Activated naive CD8-positive, alpha-beta T cell (primary cell): ENCODE data around the gene TMCC2.
"Not testable (repeated sequence)": the region's sequence is repeated elsewhere in the genome, so short reads cannot be mapped to it uniquely, and the experiment has no call there.

Experiments
- H3K27ac Mint-ChIP-seq: one replicate; pipeline ENCODE4 v1.8.0; 2021; ENCODE audit warnings: mixed read lengths
- H3K27me3 Mint-ChIP-seq: one replicate; pipeline ENCODE4 v1.8.0; 2021; ENCODE audit warnings: mixed read lengths
- H3K36me3 Mint-ChIP-seq: one replicate; pipeline ENCODE4 v1.8.0; 2021; ENCODE audit warnings: mixed read lengths
- H3K4me1 Mint-ChIP-seq: one replicate; pipeline ENCODE4 v1.8.0; 2021; ENCODE audit warnings: low read depth, mixed read lengths
- H3K4me3 Mint-ChIP-seq: one replicate; pipeline ENCODE4 v1.8.0; 2021; ENCODE audit warnings: mild to moderate bottlenecking, mixed read lengths
- H3K9me3 Mint-ChIP-seq: one replicate; pipeline ENCODE4 v1.8.0; 2021; ENCODE audit warnings: low read depth, mixed read lengths

Gene TMCC2, protein sequence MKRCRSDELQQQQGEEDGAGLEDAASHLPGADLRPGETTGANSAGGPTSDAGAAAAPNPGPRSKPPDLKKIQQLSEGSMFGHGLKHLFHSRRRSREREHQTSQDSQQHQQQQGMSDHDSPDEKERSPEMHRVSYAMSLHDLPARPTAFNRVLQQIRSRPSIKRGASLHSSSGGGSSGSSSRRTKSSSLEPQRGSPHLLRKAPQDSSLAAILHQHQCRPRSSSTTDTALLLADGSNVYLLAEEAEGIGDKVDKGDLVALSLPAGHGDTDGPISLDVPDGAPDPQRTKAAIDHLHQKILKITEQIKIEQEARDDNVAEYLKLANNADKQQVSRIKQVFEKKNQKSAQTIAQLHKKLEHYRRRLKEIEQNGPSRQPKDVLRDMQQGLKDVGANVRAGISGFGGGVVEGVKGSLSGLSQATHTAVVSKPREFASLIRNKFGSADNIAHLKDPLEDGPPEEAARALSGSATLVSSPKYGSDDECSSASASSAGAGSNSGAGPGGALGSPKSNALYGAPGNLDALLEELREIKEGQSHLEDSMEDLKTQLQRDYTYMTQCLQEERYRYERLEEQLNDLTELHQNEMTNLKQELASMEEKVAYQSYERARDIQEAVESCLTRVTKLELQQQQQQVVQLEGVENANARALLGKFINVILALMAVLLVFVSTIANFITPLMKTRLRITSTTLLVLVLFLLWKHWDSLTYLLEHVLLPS

DNA sequence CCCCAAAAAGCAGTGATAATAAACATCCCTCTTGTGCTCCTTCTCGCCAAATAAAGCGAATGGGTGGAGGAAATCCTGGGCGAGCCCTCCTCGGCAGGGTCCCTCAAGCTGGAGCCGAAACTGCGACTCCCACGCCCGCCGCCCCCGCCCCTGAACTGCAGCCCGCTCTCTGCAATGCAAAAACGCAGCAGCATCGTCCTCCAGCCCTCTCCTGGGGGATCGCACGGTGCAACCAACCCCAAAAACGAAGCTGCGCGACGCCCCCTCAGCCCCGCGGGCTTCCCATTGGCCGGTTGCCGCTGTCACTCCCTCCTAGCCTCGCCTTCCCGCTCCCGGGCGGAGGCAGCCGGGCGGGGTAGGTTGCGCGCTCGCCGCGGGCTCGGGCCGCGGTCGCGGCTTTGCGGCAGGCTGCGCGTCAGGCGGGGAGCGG is at the start of gene TMCC2:
Gene TMCC2 (plus strand): TSS at position 363 of the 430 bp plus-strand sequence. CDS start 619 bp downstream, outside the sequence.
- peak within 1 kb of the TSS; percentile 97 for H3K4me3 Mint-ChIP-seq
- peak within 1 kb of the TSS; percentile 81 for H3K27ac Mint-ChIP-seq
- peaks cover 21% of the 10 kb centered on the region for H3K4me1 Mint-ChIP-seq

DNA sequence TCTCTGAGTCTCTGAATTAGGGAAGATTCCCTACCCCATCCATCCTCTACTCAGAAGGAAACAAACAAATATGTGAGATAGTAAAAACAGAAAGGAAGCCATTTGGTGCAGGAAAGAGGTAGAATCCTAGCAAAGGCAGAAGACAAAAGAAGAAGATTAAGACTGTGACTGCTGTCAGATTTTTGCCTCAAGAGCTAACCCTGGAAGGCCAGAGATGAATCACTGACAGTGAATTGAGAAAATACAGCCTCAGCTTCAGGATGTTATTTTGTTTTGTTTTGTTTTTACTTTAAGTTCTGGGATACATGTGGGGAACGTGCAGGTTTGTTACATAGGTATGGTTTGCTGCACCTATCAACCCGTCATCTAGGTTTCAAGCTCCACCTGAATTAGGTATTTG is 47.9 kb upstream of the TMCC2 start:
- Mint-ChIP-seq H3K27ac (no peak overlapping the region), H3K4me3 (no peak overlapping the region), H3K36me3 (peaks cover 2% of the 10 kb centered on the region), H3K4me1 (peaks cover 22% of the 10 kb centered on the region), H3K9me3 (no peaks in the 10 kb centered on the region), H3K27me3 (no peaks in the 10 kb centered on the region)

More for the DNA sequence above, at the start of gene TMCC2:
- no peaks in the 10 kb centered on the region for H3K9me3 Mint-ChIP-seq
- no peaks in the 10 kb centered on the region for H3K36me3 Mint-ChIP-seq
- peaks cover 1% of the 10 kb centered on the region for H3K27me3 Mint-ChIP-seq

DNA sequence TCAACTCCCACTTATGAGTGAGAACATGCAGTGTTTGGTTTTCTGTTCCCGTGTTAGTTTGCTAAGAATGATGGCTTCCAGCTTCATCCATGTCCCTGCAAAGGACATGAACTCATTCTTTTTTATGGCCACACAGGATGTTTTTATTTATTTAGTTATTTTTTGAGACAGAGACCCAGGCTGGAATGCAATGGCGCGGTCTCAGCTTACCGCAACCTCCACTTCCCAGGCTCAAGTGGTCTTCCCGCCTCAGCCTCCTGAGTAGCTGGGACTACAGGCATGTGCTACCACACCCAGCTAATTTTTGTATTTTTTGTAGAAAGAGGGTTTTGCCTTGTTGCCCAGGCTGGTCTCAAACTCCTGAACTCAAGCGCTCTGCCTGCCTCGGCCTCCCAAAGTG is 47.4 kb upstream of the TMCC2 start:
- not testable (repeated sequence) for H3K27ac Mint-ChIP-seq, H3K36me3 Mint-ChIP-seq, H3K27me3 Mint-ChIP-seq, H3K4me3 Mint-ChIP-seq, H3K9me3 Mint-ChIP-seq
- H3K4me1 Mint-ChIP-seq: peaks cover 23% of the 10 kb centered on the region

DNA sequence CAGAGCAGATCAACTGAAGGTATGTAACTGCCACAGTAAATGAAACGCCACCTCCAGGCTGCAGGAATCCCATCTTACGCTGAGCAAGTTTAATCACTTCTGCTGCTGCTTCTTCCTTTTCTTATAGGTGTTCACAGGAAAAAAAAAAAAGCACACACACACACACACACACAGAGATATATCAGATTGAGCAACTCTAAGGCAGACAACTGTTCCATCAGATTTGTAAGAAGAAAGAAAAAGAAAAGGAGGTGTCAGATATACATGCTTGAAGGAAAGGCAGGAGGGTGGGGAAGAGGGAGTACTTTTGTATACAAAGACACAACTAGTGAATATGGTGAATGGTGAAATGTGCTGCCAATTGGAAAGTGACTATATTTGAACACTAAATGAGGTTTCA is 44.8 kb upstream of the TMCC2 start:
- no peaks in the 10 kb centered on the region for H3K27me3 Mint-ChIP-seq
- H3K4me1 Mint-ChIP-seq: peaks cover 47% of the 10 kb centered on the region
- H3K9me3 Mint-ChIP-seq: no peaks in the 10 kb centered on the region
- peaks cover 12% of the 10 kb centered on the region for H3K36me3 Mint-ChIP-seq
- H3K4me3 Mint-ChIP-seq: no peak overlapping the region
- no peak overlapping the region for H3K27ac Mint-ChIP-seq

DNA sequence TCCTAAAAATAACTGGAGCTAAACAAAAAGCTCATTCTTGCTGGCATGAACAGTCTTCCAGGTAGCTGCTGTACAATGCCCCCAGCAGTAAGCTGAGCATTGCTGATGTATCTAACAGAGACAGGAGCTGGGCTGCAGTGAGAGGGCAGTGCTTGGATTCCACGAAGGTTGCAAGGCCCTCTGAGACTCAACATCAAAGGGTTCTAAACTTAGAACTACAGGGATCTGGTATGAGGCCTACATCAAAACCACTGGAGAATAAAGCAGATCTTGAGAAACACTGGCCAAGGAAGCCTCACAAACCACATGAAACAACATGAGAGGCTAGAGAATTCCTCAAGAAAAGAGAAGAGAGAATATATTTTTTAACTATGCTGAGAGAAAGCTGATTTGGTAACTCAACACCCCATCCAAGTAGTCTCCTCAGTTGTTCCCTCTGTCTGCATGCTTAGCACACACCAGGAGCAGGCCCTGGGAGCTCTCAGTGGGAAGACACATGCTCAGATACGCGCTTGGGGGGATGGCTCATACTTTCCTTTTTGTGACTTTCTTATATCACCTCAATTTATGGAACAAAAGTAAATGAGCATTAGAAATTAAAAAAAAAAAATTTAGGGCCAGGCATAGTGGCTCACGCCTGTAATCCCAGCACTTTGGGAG is 43.9 kb upstream of the TMCC2 start:
- peak overlapping the region; percentile 40 for H3K4me3 Mint-ChIP-seq
- H3K9me3 Mint-ChIP-seq: no peaks in the 10 kb centered on the region
- no peaks in the 10 kb centered on the region for H3K27me3 Mint-ChIP-seq
- peaks cover 12% of the 10 kb centered on the region for H3K36me3 Mint-ChIP-seq
- peaks cover 51% of the 10 kb centered on the region for H3K4me1 Mint-ChIP-seq
- peak overlapping the region; percentile 64 for H3K27ac Mint-ChIP-seq

DNA sequence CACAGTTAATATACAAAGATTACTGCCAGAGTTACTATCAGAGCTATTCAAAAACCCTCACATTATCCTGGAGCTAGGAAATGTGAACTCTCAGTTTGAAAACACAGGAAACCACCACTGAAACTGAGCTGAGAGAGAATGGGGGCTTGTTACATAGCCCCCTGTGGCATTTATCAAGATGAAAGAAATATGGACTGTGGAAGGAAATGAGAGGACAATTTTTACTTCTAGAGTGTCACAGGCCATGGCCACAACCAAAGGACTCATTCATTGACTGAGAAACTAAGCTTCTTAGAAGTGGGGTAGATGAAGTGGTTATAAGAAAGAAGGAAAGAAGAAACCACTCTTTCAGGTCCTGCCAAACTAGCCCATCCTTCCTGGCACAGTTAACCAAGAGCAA is 41.6 kb upstream of the TMCC2 start:
- H3K36me3 Mint-ChIP-seq: peaks cover 12% of the 10 kb centered on the region
- H3K4me1 Mint-ChIP-seq: peaks cover 70% of the 10 kb centered on the region
- no peaks in the 10 kb centered on the region for H3K9me3 Mint-ChIP-seq
- H3K4me3 Mint-ChIP-seq: no peak overlapping the region
- H3K27me3 Mint-ChIP-seq: no peaks in the 10 kb centered on the region
- peak overlapping the region; percentile 1 for H3K27ac Mint-ChIP-seq

DNA sequence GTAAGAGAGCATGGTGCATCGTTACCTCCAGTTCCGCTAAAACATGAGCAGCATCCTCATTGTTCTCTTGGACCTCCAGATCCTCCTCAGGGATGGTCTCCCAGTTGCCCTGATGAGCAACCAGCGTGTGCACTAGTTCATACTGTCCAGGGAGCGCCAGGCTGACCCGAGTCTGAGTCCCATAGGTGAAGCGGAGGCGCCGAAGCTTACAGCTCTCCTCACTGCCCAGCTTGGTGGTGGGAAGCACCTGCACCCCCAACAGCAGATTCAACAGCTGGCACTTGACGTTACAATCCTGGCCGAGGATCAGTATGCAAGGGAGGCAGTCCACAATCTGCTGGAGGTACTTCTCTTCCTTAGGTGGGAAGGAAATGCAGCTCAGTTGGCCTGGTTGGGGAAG is 40.3 kb upstream of the TMCC2 start:
- no peak overlapping the region for H3K4me3 Mint-ChIP-seq
- H3K9me3 Mint-ChIP-seq: no peaks in the 10 kb centered on the region
- H3K27ac Mint-ChIP-seq: peak overlapping the region; percentile 16
- H3K36me3 Mint-ChIP-seq: peaks cover 12% of the 10 kb centered on the region
- H3K27me3 Mint-ChIP-seq: no peaks in the 10 kb centered on the region
- peaks cover 76% of the 10 kb centered on the region for H3K4me1 Mint-ChIP-seq

DNA sequence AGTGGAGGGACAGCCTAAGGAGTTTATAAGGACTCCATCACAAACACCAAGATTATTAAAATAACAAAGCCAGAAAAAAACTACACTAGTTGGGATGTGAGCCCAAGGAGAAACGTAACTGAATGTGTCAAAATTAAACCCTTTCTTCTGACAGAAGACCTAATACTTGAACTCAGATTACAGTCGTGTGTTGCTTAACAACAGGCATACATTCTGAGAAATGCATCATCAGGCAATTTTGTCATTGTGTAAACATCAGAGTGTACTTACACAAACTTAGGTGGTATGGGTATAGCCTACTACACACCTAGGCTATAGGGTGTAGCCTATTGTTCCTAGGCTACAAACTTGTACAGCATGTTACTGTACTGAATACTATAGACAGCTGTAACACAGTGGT is 39.6 kb upstream of the TMCC2 start:
- no peak overlapping the region for H3K27ac Mint-ChIP-seq
- H3K36me3 Mint-ChIP-seq: peaks cover 9% of the 10 kb centered on the region
- H3K9me3 Mint-ChIP-seq: no peaks in the 10 kb centered on the region
- peaks cover 75% of the 10 kb centered on the region for H3K4me1 Mint-ChIP-seq
- no peak overlapping the region for H3K4me3 Mint-ChIP-seq
- no peaks in the 10 kb centered on the region for H3K27me3 Mint-ChIP-seq

DNA sequence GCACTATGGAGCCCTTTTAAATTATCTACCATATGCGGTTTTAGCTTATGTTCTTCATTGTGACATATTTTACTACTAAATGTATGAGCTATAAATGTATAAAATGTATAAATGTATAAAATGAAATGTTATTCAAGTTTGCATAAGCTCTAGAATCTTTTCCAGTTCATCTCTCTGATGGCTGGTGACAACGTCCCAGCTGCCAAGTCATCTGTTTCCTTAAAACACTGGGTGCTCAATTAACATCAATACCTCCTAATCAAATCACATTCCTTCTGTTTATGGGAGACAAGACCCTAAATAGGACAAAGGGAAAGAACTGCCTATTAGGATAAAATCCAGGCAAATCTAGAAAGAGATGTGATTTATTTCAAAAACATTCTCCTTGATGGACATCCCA is 39.1 kb upstream of the TMCC2 start:
- no peak overlapping the region for H3K27ac Mint-ChIP-seq
- H3K36me3 Mint-ChIP-seq: peaks cover 9% of the 10 kb centered on the region
- H3K4me3 Mint-ChIP-seq: no peak overlapping the region
- peaks cover 73% of the 10 kb centered on the region for H3K4me1 Mint-ChIP-seq
- H3K9me3 Mint-ChIP-seq: no peaks in the 10 kb centered on the region
- H3K27me3 Mint-ChIP-seq: no peaks in the 10 kb centered on the region

DNA sequence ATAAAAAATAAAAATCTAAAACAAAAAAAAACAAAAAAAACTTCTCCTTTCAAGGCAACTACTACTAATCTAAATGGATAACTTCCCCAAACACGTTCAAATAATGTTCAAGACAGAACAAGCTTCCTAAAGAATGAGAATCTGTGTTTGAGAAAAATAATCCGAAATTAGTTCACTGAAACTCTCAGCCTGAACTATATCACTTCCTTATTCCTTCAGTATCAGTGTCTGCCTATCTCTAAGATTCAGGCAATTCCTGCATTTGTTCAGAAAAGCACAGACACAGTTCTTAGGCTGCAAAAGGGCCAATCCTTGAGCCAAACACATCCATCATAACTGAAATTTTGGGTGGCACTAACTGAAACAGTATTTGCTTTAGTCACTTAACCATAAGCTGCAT is 38.6 kb upstream of the TMCC2 start:
- H3K4me3 Mint-ChIP-seq: no peak overlapping the region
- H3K27me3 Mint-ChIP-seq: no peaks in the 10 kb centered on the region

DNA sequence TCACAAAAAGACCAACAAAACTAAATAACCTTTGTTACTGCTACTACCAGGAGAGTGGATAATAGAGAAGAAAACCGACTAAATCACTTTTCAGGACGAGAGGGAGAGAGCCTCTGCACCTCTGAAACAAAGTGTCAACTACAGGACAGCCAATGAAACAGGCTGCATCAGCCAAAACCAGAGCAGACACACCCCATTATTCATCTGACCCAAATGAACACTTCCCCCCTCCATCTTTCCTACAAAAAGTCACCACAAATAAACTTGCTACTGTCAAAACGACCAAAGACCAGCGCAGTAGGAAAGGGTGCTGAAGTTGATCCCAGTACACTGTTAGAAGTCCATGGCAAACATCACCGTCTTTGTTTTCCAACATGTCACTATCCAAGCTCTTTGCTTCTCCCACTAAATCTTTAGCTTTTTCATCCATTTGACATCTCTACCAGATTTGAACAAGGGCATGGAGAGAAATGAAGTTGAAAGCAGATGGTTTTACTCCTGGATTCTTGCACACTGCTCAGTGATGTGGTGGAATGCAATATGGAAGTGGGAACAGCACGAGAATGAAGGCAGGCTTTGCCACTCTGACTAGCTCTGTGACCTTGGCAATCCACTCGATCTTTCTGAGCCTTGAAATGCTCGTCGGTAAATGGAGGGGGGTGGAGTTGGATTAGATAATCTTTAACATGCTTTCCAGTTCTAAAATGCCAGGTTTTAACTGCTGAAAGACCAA is 36.7 kb upstream of the TMCC2 start:
- peaks cover 17% of the 10 kb centered on the region for H3K36me3 Mint-ChIP-seq
- peaks cover 66% of the 10 kb centered on the region for H3K4me1 Mint-ChIP-seq
- H3K4me3 Mint-ChIP-seq: peak overlapping the region; percentile 20
- no peak overlapping the region for H3K27ac Mint-ChIP-seq
- H3K9me3 Mint-ChIP-seq: no peaks in the 10 kb centered on the region
- no peaks in the 10 kb centered on the region for H3K27me3 Mint-ChIP-seq

More for the DNA sequence above, 38.6 kb upstream of the TMCC2 start:
- no peaks in the 10 kb centered on the region for H3K9me3 Mint-ChIP-seq
- H3K27ac Mint-ChIP-seq: no peak overlapping the region
- H3K4me1 Mint-ChIP-seq: peaks cover 72% of the 10 kb centered on the region
- H3K36me3 Mint-ChIP-seq: peaks cover 13% of the 10 kb centered on the region

DNA sequence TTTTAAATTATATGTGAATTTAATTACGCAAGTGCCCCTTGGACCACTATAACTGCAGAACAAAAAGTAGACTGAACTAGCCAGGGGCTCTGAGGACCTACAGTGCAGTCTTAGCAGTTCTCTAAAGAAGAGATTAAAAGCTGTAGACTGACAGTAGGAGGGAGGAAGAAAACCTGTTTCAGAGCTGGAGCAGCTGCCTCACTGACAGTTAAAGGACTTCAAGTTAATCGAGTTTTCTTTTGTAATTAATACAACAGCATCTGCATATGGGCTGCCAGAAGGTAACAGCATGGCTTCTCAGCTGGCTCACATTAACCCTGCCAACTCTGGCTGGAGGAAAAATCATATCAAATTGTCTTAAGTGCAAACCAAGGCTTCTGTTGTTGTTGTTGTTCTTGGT is 36.1 kb upstream of the TMCC2 start:
- no peaks in the 10 kb centered on the region for H3K9me3 Mint-ChIP-seq
- H3K27me3 Mint-ChIP-seq: no peaks in the 10 kb centered on the region
- H3K27ac Mint-ChIP-seq: no peak overlapping the region
- H3K4me1 Mint-ChIP-seq: peaks cover 61% of the 10 kb centered on the region
- H3K4me3 Mint-ChIP-seq: no peak overlapping the region
- peaks cover 17% of the 10 kb centered on the region for H3K36me3 Mint-ChIP-seq

DNA sequence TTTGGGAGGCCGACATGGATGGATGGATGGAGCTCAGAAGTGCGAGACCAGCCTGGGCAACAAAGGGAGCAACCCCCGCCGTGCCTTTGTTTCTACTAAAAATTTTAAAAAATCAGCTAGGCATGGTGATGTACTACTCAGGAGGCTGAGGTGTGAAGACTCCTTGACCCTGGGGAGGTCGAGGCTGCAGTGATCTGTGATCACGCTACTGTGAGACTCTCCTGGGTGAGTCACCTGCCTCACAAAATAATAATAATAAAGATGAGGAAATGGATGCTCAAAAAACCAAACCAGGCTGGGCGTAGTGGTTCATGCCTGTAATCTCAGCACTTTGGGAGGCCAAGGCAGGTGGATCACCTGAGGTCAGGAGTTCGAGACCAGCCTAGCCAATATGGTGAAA is 35.5 kb upstream of the TMCC2 start:
- Mint-ChIP-seq H3K27ac (no peak overlapping the region), H3K9me3 (no peaks in the 10 kb centered on the region), H3K27me3 (no peaks in the 10 kb centered on the region), H3K4me3 (no peak overlapping the region), H3K4me1 (peaks cover 57% of the 10 kb centered on the region), H3K36me3 (peaks cover 13% of the 10 kb centered on the region)

DNA sequence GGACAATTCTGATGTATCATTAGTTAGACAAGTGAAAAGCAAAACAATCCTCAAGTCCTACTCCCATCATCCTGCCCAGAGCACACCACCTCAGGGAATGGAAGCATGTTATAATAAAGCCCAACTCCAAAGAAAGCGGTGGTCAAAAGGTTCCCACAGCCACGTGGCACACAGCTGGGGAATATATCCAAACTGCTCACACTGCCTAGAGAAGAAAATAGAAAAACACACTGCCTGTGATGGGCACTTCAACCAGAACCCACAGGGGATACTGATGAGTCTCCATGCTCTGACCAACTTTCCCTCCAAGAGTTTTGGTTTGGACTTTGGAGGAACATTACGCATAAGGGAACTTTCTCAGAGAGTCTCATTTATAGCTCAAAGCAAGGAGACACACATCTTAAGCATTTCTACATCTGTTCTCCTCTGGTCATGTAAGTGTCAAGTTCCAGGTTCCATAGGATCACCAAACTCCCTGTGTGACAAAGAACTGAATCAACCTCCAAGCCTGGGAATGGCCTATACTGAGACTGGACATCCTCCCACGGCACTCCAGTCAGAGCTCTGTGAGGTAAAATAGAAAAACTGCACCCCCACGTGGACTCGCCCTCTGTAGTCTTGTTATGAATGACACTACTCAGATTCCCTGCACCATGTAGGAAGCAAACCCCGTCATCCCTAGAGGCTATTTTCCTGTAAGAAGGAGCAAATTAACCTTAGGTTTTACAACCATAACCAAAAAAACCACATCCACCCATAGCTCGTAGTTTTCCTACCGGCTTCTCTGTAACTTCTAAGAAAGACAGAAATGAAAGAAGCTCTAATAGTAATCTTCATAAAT is 28.4 kb upstream of the TMCC2 start:
- peak overlapping the region; percentile 93 for H3K27ac Mint-ChIP-seq
- peak overlapping the region; percentile 78 for H3K4me3 Mint-ChIP-seq
- no peaks in the 10 kb centered on the region for H3K9me3 Mint-ChIP-seq
- no peaks in the 10 kb centered on the region for H3K27me3 Mint-ChIP-seq
- peaks cover 67% of the 10 kb centered on the region for H3K4me1 Mint-ChIP-seq
- H3K36me3 Mint-ChIP-seq: peaks cover 11% of the 10 kb centered on the region
